HepG2 (cell line): Measurements from ENCODE around the gene POFUT1. TPM values are rescaled to one million over a fixed set of nuclear protein-coding genes. Genes with fewer than 3 reads are reported as not detected.

ENCODE experiments used
- ATF1 ChIP-seq: IDR thresholded peaks from 2 replicates; pipeline ENCODE4 v1.6.1; 2016; ENCODE audit warnings: mild to moderate bottlenecking, control low read depth
- BCL6 ChIP-seq: IDR thresholded peaks from 2 replicates; pipeline ENCODE4 v1.6.1; 2016; ENCODE audit warnings: missing genetic modification reagents, missing compliant biosample characterization
- CHD2 ChIP-seq: IDR thresholded peaks from 2 replicates; pipeline ENCODE4 v1.6.1; 2011; ENCODE audit warnings: low read depth, low read length, improper control_type of control experiment
- HMG20B ChIP-seq: conservative IDR thresholded peaks from 2 replicates; pipeline ENCODE4 v1.6.1; 2016; ENCODE audit warnings: missing genetic modification reagents, missing compliant biosample characterization
- HNRNPUL1 ChIP-seq: fragments of 200-400 bp; formaldehyde crosslinking; IDR thresholded peaks from 2 replicates; pipeline ENCODE4 v1.6.1; 2017; ENCODE audit warnings: low read depth, mild to moderate bottlenecking, low read length, moderate library complexity
- KDM5B ChIP-seq: sonication (generic); formaldehyde crosslinking; IDR thresholded peaks from 2 replicates; pipeline ENCODE4 v1.4.0; 2020; ENCODE audit warnings: missing genetic modification reagents, mild to moderate bottlenecking, borderline replicate concordance
- MZF1 ChIP-seq: sonication (generic); formaldehyde crosslinking; IDR thresholded peaks from 2 replicates; pipeline ENCODE4 v1.8.1; 2023; ENCODE audit warnings: mild to moderate bottlenecking, missing genetic modification reagents, borderline replicate concordance
- NCOR1 ChIP-seq: fragments of 200-600 bp; sonication (generic); IDR thresholded peaks from 2 replicates; pipeline ENCODE4 v1.7.0; 2017; ENCODE audit warnings: antibody characterized with exemption, low read length, borderline replicate concordance
- NFIB ChIP-seq: sonication (generic); formaldehyde crosslinking; IDR thresholded peaks from 2 replicates; pipeline ENCODE4 v1.9.0; 2021; ENCODE audit warnings: missing genetic modification reagents, mild to moderate bottlenecking, borderline replicate concordance
- NKX3-1 ChIP-seq: sonication (generic); formaldehyde crosslinking; IDR thresholded peaks from 2 replicates; pipeline ENCODE4 v1.5.0; 2020; ENCODE audit warnings: missing genetic modification reagents
- SUZ12 ChIP-seq: fragments of 150-350 bp; IDR thresholded peaks from 2 replicates; pipeline ENCODE4 v1.6.1; 2014; ENCODE audit warnings: low read depth, low read length
- TBP ChIP-seq: sonication (generic); formaldehyde crosslinking; IDR thresholded peaks from 2 replicates; pipeline ENCODE4 v1.5.0; 2020; ENCODE audit warnings: missing genetic modification reagents
- YEATS4 ChIP-seq: sonication (generic); formaldehyde crosslinking; IDR thresholded peaks from 2 replicates; pipeline ENCODE4 v1.4.0; 2020; ENCODE audit warnings: missing genetic modification reagents, borderline replicate concordance
- ZBTB7B ChIP-seq: sonication (generic); formaldehyde crosslinking; IDR thresholded peaks from 2 replicates; pipeline ENCODE4 v1.4.0; 2020; ENCODE audit warnings: missing genetic modification reagents
- ZNF256 ChIP-seq: sonication (generic); formaldehyde crosslinking; conservative IDR thresholded peaks from 2 replicates; pipeline ENCODE4 v1.4.0; 2020; ENCODE audit warnings: missing genetic modification reagents
- ZNF292 ChIP-seq: sonication (generic); formaldehyde crosslinking; IDR thresholded peaks from 2 replicates; pipeline ENCODE4 v1.8.1; 2022; ENCODE audit warnings: mild to moderate bottlenecking, low read depth, missing genetic modification reagents, borderline replicate concordance
- ZNF367 ChIP-seq: sonication (generic); formaldehyde crosslinking; IDR thresholded peaks from 2 replicates; pipeline ENCODE4 v1.4.0; 2020; ENCODE audit warnings: missing genetic modification reagents, borderline replicate concordance
- ZNF577 ChIP-seq: sonication (generic); formaldehyde crosslinking; IDR thresholded peaks from 2 replicates; pipeline ENCODE4 v1.4.0; 2020; ENCODE audit warnings: mild to moderate bottlenecking, low read depth, missing genetic modification reagents, borderline replicate concordance
- ZNF629 ChIP-seq: sonication (generic); formaldehyde crosslinking; conservative IDR thresholded peaks from 2 replicates; pipeline ENCODE4 v1.5.0; 2020; ENCODE audit warnings: missing genetic modification reagents
- ZNF674 ChIP-seq: sonication (generic); formaldehyde crosslinking; IDR thresholded peaks from 2 replicates; pipeline ENCODE4 v1.5.0; 2020; ENCODE audit warnings: low read depth, mild to moderate bottlenecking, missing genetic modification reagents
- ZZZ3 ChIP-seq: sonication (generic); formaldehyde crosslinking; IDR thresholded peaks from 2 replicates; pipeline ENCODE4 v1.4.0; 2020; ENCODE audit warnings: missing genetic modification reagents, mild to moderate bottlenecking, borderline replicate concordance
- polyA plus RNA-seq, 8 experiments: library from polyadenylated mRNA; depleted of rRNA in 3 of 8; stranded (reverse) in 7 of 8; unstranded in 1 of 8; fragments of >200 nt; fragmentation: Illumina TruSeq in 4 of 8; extraction: Trizol in 4 of 8; gene quantifications; 2 replicates each; pipeline versions ENCODE4 v1.2.1 to v1.2.3, GENCODE V29; 2011 to 2016; ENCODE audit warnings: low read depth in 4 of 8, missing spikeins in 1 of 8, mixed read lengths in 1 of 8; ENCODE audit not compliant: insufficient read depth in 1 of 8
- total RNA-seq, 5 experiments: library from RNA; depleted of rRNA; stranded (reverse); fragments of >200 nt; fragmentation: Illumina TruSeq; extraction: Trizol; gene quantifications; 2 replicates each; pipeline ENCODE4 v1.2.3, GENCODE V29; 2016; ENCODE audit warnings: low read depth in 1 of 5
- TF ChIP-seq, protein P1 (sequence below): sonication (generic); formaldehyde crosslinking; IDR thresholded peaks from 2 replicates; pipeline ENCODE4 v1.8.1; 2022; ENCODE audit warnings: mild to moderate bottlenecking, missing genetic modification reagents
- TF ChIP-seq, protein P2 (sequence below): sonication (generic); formaldehyde crosslinking; IDR thresholded peaks from 2 replicates; pipeline ENCODE4 v1.5.0; 2020; ENCODE audit warnings: missing genetic modification reagents
- TF ChIP-seq, protein P3 (sequence below): fragments of 450-650 bp; IDR thresholded peaks from 2 replicates; pipeline ENCODE4 v1.6.1; 2017; ENCODE audit warnings: mild to moderate bottlenecking
- TF ChIP-seq, protein P4 (sequence below): IDR thresholded peaks from 2 replicates; pipeline ENCODE4 v1.6.1; 2016; ENCODE audit warnings: control low read depth

POFUT1 gene
- total and polyA plus RNA-seq, 2 of the 13 experiments (the other 11 are each of a cell fraction or from before 2014, with no cell fraction given) = 35.5 to 58.3 TPM

DNA sequence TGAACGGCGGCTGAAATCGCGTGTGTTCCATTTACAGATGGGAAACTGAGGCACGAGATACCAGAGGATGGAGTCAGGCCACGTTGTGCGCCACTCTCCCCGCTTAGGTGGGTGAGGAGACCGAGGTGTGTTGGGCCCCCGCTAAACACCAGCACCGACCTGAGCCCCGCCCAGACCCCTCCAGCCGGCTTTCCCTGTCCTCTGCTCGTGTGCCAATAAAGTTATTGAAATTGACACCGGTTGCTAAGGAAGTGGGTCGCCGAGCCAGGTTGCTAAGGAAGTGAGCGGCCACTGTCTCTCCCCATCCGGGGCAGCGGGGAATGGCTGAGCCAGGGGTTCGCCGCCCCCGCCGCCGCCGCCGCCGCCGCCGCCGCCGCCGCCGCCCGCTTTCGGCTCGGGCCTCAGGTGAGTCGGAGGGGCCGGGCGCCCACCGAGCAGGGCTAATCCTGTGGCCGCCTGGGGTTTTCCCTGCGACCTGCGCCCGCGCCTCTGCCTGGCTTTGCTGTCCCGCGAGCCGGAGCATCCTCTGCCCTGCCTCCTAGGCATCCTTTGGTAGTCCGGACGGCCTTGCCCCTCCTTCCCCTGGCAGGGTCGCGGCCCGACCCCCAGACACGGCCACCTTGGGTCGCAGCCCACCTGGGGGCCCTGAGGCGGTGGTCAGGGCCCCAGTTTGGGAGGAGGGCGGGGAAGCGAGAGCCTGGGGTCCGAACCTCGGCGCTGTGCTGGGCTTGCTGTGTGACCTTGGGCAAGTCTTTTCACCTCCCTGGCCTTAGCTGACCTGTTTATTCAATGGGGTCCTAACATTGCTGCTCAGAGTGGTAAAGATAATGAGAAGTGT, 69.9 kb downstream of the POFUT1 start, which contains the start of gene KIF3B (continued):
- TF ChIP-seq, protein P1, sequence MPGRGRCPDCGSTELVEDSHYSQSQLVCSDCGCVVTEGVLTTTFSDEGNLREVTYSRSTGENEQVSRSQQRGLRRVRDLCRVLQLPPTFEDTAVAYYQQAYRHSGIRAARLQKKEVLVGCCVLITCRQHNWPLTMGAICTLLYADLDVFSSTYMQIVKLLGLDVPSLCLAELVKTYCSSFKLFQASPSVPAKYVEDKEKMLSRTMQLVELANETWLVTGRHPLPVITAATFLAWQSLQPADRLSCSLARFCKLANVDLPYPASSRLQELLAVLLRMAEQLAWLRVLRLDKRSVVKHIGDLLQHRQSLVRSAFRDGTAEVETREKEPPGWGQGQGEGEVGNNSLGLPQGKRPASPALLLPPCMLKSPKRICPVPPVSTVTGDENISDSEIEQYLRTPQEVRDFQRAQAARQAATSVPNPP (CRISPR knock-in tag) = peak; percentile 83; the same call in 1 of the 2 replicates
- TF ChIP-seq ZNF629 (peak; percentile 55), BCL6 (CRISPR knock-in tag) (0 out of 2 replicates have a peak, but pooled peaks have one; percentile 7), CHD2 (no peak), TBP (no peak), HMG20B (CRISPR knock-in tag) (peak; percentile 71; the same call in 1 of the 2 replicates), ZNF577 (CRISPR knock-in tag) (no peak), HNRNPUL1 (no peak), NFIB (CRISPR knock-in tag) (no peak), ZNF674 (CRISPR knock-in tag) (no peak), ZBTB7B (peak; percentile 86), MZF1 (CRISPR knock-in tag) (no peak), YEATS4 (CRISPR knock-in tag) (peak; percentile 96), ZNF256 (CRISPR knock-in tag) (no peak), ZNF367 (CRISPR knock-in tag) (0 out of 2 replicates have a peak, but pooled peaks have one; percentile 66), NKX3-1 (CRISPR knock-in tag) (no peak; the same call in 1 of the 2 replicates), ZZZ3 (CRISPR knock-in tag) (peak; percentile 84; the same call in 1 of the 2 replicates), ATF1 (no peak), ZNF292 (CRISPR knock-in tag) (no peak), KDM5B (CRISPR knock-in tag) (peak; percentile 15; the same call in 1 of the 2 replicates), SUZ12 (no peak), NCOR1 (no peak; the same call in 1 of the 2 replicates)
- TF ChIP-seq, protein P2, sequence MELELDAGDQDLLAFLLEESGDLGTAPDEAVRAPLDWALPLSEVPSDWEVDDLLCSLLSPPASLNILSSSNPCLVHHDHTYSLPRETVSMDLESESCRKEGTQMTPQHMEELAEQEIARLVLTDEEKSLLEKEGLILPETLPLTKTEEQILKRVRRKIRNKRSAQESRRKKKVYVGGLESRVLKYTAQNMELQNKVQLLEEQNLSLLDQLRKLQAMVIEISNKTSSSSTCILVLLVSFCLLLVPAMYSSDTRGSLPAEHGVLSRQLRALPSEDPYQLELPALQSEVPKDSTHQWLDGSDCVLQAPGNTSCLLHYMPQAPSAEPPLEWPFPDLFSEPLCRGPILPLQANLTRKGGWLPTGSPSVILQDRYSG (CRISPR knock-in tag) = peak; percentile 79; the same call in 1 of the 2 replicates
- TF ChIP-seq, protein P3, sequence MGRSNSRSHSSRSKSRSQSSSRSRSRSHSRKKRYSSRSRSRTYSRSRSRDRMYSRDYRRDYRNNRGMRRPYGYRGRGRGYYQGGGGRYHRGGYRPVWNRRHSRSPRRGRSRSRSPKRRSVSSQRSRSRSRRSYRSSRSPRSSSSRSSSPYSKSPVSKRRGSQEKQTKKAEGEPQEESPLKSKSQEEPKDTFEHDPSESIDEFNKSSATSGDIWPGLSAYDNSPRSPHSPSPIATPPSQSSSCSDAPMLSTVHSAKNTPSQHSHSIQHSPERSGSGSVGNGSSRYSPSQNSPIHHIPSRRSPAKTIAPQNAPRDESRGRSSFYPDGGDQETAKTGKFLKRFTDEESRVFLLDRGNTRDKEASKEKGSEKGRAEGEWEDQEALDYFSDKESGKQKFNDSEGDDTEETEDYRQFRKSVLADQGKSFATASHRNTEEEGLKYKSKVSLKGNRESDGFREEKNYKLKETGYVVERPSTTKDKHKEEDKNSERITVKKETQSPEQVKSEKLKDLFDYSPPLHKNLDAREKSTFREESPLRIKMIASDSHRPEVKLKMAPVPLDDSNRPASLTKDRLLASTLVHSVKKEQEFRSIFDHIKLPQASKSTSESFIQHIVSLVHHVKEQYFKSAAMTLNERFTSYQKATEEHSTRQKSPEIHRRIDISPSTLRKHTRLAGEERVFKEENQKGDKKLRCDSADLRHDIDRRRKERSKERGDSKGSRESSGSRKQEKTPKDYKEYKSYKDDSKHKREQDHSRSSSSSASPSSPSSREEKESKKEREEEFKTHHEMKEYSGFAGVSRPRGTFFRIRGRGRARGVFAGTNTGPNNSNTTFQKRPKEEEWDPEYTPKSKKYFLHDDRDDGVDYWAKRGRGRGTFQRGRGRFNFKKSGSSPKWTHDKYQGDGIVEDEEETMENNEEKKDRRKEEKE = no peak
- TF ChIP-seq, protein P4, sequence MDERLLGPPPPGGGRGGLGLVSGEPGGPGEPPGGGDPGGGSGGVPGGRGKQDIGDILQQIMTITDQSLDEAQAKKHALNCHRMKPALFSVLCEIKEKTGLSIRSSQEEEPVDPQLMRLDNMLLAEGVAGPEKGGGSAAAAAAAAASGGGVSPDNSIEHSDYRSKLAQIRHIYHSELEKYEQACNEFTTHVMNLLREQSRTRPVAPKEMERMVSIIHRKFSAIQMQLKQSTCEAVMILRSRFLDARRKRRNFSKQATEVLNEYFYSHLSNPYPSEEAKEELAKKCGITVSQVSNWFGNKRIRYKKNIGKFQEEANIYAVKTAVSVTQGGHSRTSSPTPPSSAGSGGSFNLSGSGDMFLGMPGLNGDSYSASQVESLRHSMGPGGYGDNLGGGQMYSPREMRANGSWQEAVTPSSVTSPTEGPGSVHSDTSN (CRISPR knock-in tag) = 0 out of 2 replicates have a peak, but pooled peaks have one; percentile 19
